OCI-LY1 (cell line): ENCODE measurements around the gene CCL20.

ENCODE experiments used
- CTCF ChIP-seq: fragments of 200-600 bp; sonication (generic), shearing (Covaris generic); IDR thresholded peaks from 2 replicates; pipeline ENCODE4 v1.5.1; 2017; ENCODE audit warnings: mild to moderate bottlenecking, antibody characterized with exemption, low read length, moderate library complexity, mixed read lengths
- EZH2 ChIP-seq: fragments of 200-600 bp; sonication (generic), shearing (Covaris generic); IDR thresholded peaks from 2 replicates; pipeline ENCODE4 v1.8.0; 2017; ENCODE audit warnings: borderline replicate concordance, mixed run types, mild to moderate bottlenecking, antibody characterized with exemption, low read length, moderate library complexity, mixed read lengths

- TF ChIP-seq CTCF: no peak
- no peak for TF ChIP-seq EZH2
These were observed 12.4 kb downstream of the CCL20 start for GRCh38 chr2:227826019-227826521.
